ENCODE data around the gene FZD4. TPM values are rescaled to one million over a fixed set of nuclear protein-coding genes. Genes with fewer than 3 reads are reported as not detected.
A peak's percentile ranks its signal among the peaks of the same experiment; 100 is the strongest.

The FZD4 gene
- total and polyA plus RNA-seq, 2 donors from 2014 or later, result 21.4 to 41.4 TPM

GRCh38 chr11:86999859-87000753, 44.9 kb upstream of the FZD4 start:
- no peak overlapping the region for H3K27ac ChIP-seq (ENCODE audit: low read depth in 2 of 2, low read length in 2 of 2)
- intact Hi-C loops (cut with DNase I), result no loop called here
- FAIRE-seq, result no peak
- H3K4me1 ChIP-seq (ENCODE audit: control insufficient read depth in 2 of 3, insufficient read depth in 2 of 3, low read depth in 1 of 3, low read length in 3 of 3), result no peaks in the 10 kb centered on the region
- H3K9me3 ChIP-seq (ENCODE audit: control insufficient read depth in 2 of 3, insufficient read depth in 1 of 3, low read length in 3 of 3), result no peaks in the 10 kb centered on the region
- H3K36me3 ChIP-seq (ENCODE audit: control insufficient read depth in 2 of 3, insufficient read depth in 3 of 3, low read length in 3 of 3), result no peaks in the 10 kb centered on the region
- H3K4me3 ChIP-seq (ENCODE audit: low read length in 3 of 3), result no peak overlapping the region
- no peak overlapping the region for H3K9ac ChIP-seq (ENCODE audit: low read length in 3 of 3)
- TF ChIP-seq, protein P1, sequence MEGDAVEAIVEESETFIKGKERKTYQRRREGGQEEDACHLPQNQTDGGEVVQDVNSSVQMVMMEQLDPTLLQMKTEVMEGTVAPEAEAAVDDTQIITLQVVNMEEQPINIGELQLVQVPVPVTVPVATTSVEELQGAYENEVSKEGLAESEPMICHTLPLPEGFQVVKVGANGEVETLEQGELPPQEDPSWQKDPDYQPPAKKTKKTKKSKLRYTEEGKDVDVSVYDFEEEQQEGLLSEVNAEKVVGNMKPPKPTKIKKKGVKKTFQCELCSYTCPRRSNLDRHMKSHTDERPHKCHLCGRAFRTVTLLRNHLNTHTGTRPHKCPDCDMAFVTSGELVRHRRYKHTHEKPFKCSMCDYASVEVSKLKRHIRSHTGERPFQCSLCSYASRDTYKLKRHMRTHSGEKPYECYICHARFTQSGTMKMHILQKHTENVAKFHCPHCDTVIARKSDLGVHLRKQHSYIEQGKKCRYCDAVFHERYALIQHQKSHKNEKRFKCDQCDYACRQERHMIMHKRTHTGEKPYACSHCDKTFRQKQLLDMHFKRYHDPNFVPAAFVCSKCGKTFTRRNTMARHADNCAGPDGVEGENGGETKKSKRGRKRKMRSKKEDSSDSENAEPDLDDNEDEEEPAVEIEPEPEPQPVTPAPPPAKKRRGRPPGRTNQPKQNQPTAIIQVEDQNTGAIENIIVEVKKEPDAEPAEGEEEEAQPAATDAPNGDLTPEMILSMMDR (IDR thresholded peaks at IDR 0.05; ENCODE audit: borderline replicate concordance, extremely low read depth, insufficient read depth), result no peak
- H3K27me3 ChIP-seq (ENCODE audit: control insufficient read depth, insufficient read depth, low read length), result no peaks in the 10 kb centered on the region
- DNase-seq, result peak in 3 of 5 donors; percentile 23 to 61 (median 50)

DNA sequence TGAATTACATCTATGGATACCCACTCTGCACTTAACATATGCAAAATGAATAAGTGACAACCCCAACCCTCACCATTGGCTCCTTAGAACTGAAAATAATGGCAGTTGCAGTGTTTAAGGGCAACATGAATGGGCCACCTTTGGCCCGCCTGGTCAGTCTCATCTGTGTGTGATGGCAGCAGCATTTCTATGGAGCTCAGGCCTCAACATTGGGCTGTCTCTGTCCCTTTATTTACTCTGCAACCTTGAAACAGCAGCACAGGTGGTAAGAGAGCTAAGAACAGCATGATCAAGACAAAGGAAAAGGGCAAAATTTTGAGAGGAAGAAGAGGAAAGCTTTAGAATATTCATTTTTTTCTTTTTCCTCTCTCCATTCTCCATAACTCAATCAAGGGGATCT, 44.2 kb upstream of the FZD4 start:
- intact Hi-C loops (cut with DNase I), result no loop called here
- no peaks in the 10 kb centered on the region for H3K36me3 ChIP-seq (ENCODE audit: control insufficient read depth in 2 of 3, insufficient read depth in 3 of 3, low read length in 3 of 3)
- FAIRE-seq, result no peak
- H3K9me3 ChIP-seq (ENCODE audit: control insufficient read depth in 2 of 3, insufficient read depth in 1 of 3, low read length in 3 of 3), result no peaks in the 10 kb centered on the region
- no peak overlapping the region for H3K27ac ChIP-seq (ENCODE audit: low read depth in 2 of 2, low read length in 2 of 2)
- H3K4me1 ChIP-seq (ENCODE audit: control insufficient read depth in 2 of 3, insufficient read depth in 2 of 3, low read depth in 1 of 3, low read length in 3 of 3), result no peaks in the 10 kb centered on the region
- H3K9ac ChIP-seq (ENCODE audit: low read length in 3 of 3), result no peak overlapping the region
- H3K27me3 ChIP-seq (ENCODE audit: control insufficient read depth, insufficient read depth, low read length), result no peaks in the 10 kb centered on the region
- DNase-seq, result no peak
- TF ChIP-seq, protein P1 (IDR thresholded peaks at IDR 0.05; ENCODE audit: borderline replicate concordance, extremely low read depth, insufficient read depth), result no peak
- no peak overlapping the region for H3K4me3 ChIP-seq (ENCODE audit: low read length in 3 of 3)

DNA sequence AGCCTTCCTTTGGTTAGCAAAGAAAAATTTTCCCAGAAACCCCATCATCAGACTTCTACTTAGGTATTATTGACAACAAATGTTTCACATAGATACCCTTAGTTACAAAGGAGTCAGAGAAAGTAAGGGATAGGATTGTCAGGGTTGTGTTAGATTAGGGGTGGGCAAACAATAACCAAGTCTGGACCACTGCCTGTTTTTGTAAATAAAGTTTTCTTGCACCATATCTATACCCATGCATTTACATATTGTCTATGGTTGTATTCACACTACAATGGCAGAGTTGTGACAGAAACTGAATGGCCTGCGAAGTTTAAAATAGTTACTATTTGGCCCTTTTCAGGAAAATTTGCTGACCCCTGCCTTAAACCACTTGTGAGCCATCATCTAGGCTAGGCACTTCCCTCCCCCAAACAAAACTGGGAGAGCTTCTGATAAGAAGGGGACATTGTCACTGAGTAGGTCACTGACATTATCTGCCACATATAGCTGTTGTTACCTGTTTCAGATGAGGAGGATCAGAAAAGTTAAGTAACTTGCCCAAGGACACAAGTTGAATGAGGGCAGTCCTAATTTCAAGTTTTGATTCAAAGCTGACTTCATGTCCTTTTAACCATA, 41.9 kb upstream of the FZD4 start:
- Histone ChIP-seq H3K9me3 (ENCODE audit: control insufficient read depth in 2 of 3, insufficient read depth in 1 of 3, low read length in 3 of 3) (no peaks in the 10 kb centered on the region), H3K9ac (ENCODE audit: low read length in 3 of 3) (no peak overlapping the region), H3K27ac (ENCODE audit: low read depth in 2 of 2, low read length in 2 of 2) (no peak overlapping the region), H3K4me1 (ENCODE audit: control insufficient read depth in 2 of 3, insufficient read depth in 2 of 3, low read depth in 1 of 3, low read length in 3 of 3) (no peaks in the 10 kb centered on the region), H3K4me3 (ENCODE audit: low read length in 3 of 3) (no peak overlapping the region), H3K27me3 (ENCODE audit: control insufficient read depth, insufficient read depth, low read length) (no peaks in the 10 kb centered on the region), H3K36me3 (ENCODE audit: control insufficient read depth in 2 of 3, insufficient read depth in 3 of 3, low read length in 3 of 3) (no peaks in the 10 kb centered on the region)
- intact Hi-C loops (cut with DNase I), result no loop called here
- TF ChIP-seq, protein P1 (IDR thresholded peaks at IDR 0.05; ENCODE audit: borderline replicate concordance, extremely low read depth, insufficient read depth), result no peak
- DNase-seq (no peak), FAIRE-seq (no peak)

Measured in kidney (tissue), 14 donors.